HCT116 (cell line): ENCODE results near the gene SIGMAR1. TPM values are rescaled to one million over a fixed set of nuclear protein-coding genes. Genes with fewer than 3 reads are reported as not detected.

Source experiments
- ATAC-seq: fragments of 200-7000 bp; cut with Tn5 transposase; 2 replicates; pipeline ENCODE4 v1.9.1; 2020; ENCODE audit warnings: mild to moderate bottlenecking, moderate library complexity
- BruUV-seq: library from RNA; stranded (reverse); fragments of 400-500 nt; replicated peaks from 2 replicates; lab custom pipeline; 2021; lab: Mats Ljungman, UMichigan
- CTCF ChIA-PET: fragments of 300-600 bp; sonication (Branson Sonifier 250); formaldehyde crosslinking; loops from one replicate; lab custom pipeline; 2021; ENCODE audit warnings: antibody characterized with exemption; lab: Charles Lee
- POLR2A ChIA-PET: fragments of 300-600, 350-600 bp; sonication (Branson Sonifier 250); formaldehyde crosslinking; loops from one replicate; lab custom pipeline; 2021; ENCODE audit warnings: antibody characterized with exemption; lab: Charles Lee
- RAD21 ChIA-PET, 2 experiments: fragments of 300-600 bp; sonication (Branson Sonifier 250); formaldehyde crosslinking; loops; one replicate each; lab custom pipeline; 2023; ENCODE audit warnings: low total read pairs in 2 of 2; ENCODE audit not compliant: uncharacterized antibody in 2 of 2, unreplicated experiment in 2 of 2, low non-redundant PET in 1 of 2; lab: Charles Lee
- DNase-seq: peaks from one replicate; pipeline ENCODE4 v3.0.0-alpha.2; 2010; ENCODE audit warnings: low read depth, low spot score
- H2AFZ ChIP-seq: fragments of 200-600 bp; shearing (Covaris generic), sonication (generic); 2 replicates; pipeline ENCODE4 v1.6.1; 2017; ENCODE audit warnings: low read depth, mixed run types, mixed read lengths, antibody characterized with exemption, low read length; ENCODE audit not compliant: poor library complexity, severe bottlenecking
- H3K27ac ChIP-seq: 2 replicates; pipeline ENCODE4 v1.5.1; 2012; ENCODE audit warnings: low read depth, low read length
- H3K27me3 ChIP-seq: fragments of 200-600 bp; sonication (generic); 2 replicates; pipeline ENCODE4 v1.6.1; 2016; ENCODE audit warnings: mixed run types, low read length, mixed read lengths; ENCODE audit not compliant: insufficient read depth
- H3K36me3 ChIP-seq, 2 experiments: fragments of 200-500 bp in 1 of 2; fragments of 200-600 bp in 1 of 2; sonication (Bioruptor generic) in 1 of 2; sonication (generic) in 1 of 2; 2 replicates each; pipeline versions ENCODE4 v1.5.1 to v1.6.1; 2014 to 2016; ENCODE audit warnings: low read length in 2 of 2, inconsistent platforms in 1 of 2, mixed read lengths in 1 of 2, mixed run types in 1 of 2; ENCODE audit not compliant: insufficient read depth in 2 of 2, control insufficient read depth in 1 of 2
- H3K4me1 ChIP-seq, 2 experiments: fragments of 200-600 bp in 1 of 2; sonication (generic) in 1 of 2; 2 replicates each; pipeline versions ENCODE4 v1.5.1 to v1.6.1; 2012 to 2017; ENCODE audit warnings: low read length in 2 of 2, inconsistent platforms in 1 of 2, mild to moderate bottlenecking in 1 of 2, mixed read lengths in 1 of 2, mixed run types in 1 of 2, moderate library complexity in 1 of 2; ENCODE audit not compliant: insufficient read depth in 2 of 2, control insufficient read depth in 1 of 2
- H3K4me2 ChIP-seq: fragments of 200-600 bp; sonication (generic); 2 replicates; pipeline ENCODE4 v1.6.1; 2017; ENCODE audit warnings: mixed run types, low read length, mixed read lengths
- H3K4me3 ChIP-seq, 2 experiments: fragments of 200-600 bp in 1 of 2; sonication (generic) in 1 of 2; replicated peaks in 1 of 2; 2 replicates each; pipeline ENCODE4 v1.5.1; 2011 to 2016; ENCODE audit warnings: low read length in 2 of 2, control low read depth in 1 of 2, low read depth in 1 of 2, mild to moderate bottlenecking in 1 of 2, mixed read lengths in 1 of 2, mixed run types in 1 of 2
- H3K79me2 ChIP-seq: fragments of 200-600 bp; sonication (generic); 2 replicates; pipeline ENCODE4 v1.6.1; 2017; ENCODE audit warnings: mild to moderate bottlenecking, mixed run types, low read length, moderate library complexity, mixed read lengths; ENCODE audit not compliant: insufficient read depth
- H3K9ac ChIP-seq: fragments of 200-600 bp; sonication (generic); 2 replicates; pipeline ENCODE4 v1.6.1; 2016; ENCODE audit warnings: low read length, mixed read lengths
- H3K9me2 ChIP-seq: fragments of 200-600 bp; sonication (generic), shearing (Covaris generic); 2 replicates; pipeline ENCODE4 v1.6.1; 2017; ENCODE audit warnings: mixed run types, mild to moderate bottlenecking, moderate library complexity; ENCODE audit not compliant: insufficient read depth
- H3K9me3 ChIP-seq, 2 experiments: fragments of 200-500 bp in 1 of 2; fragments of 200-600 bp in 1 of 2; sonication (Bioruptor generic) in 1 of 2; sonication (generic) in 1 of 2; 2 replicates each; pipeline ENCODE4 v1.6.1; 2014 to 2017; ENCODE audit warnings: low read length in 2 of 2, mixed read lengths in 2 of 2, inconsistent platforms in 1 of 2, low read depth in 1 of 2, mild to moderate bottlenecking in 1 of 2, mixed run types in 1 of 2, moderate library complexity in 1 of 2; ENCODE audit not compliant: control insufficient read depth in 1 of 2, insufficient read depth in 1 of 2
- H4K20me1 ChIP-seq: fragments of 200-600 bp; sonication (generic), shearing (Covaris generic); 2 replicates; pipeline ENCODE4 v1.6.1; 2017; ENCODE audit warnings: mixed run types, mild to moderate bottlenecking, moderate library complexity; ENCODE audit not compliant: insufficient read depth
- ATF3 ChIP-seq: IDR thresholded peaks from 2 replicates; pipeline ENCODE4 v1.6.1; 2012
- CBX3 ChIP-seq: IDR thresholded peaks from 2 replicates; pipeline ENCODE4 v1.6.1; 2012; ENCODE audit warnings: low read depth
- CEBPB ChIP-seq: IDR thresholded peaks from 2 replicates; pipeline ENCODE4 v1.6.1; 2012; ENCODE audit warnings: low read depth
- EGR1 ChIP-seq: IDR thresholded peaks from 2 replicates; pipeline ENCODE4 v1.6.1; 2012; ENCODE audit warnings: low read depth
- ELF1 ChIP-seq: IDR thresholded peaks from 2 replicates; pipeline ENCODE4 v1.6.1; 2012; ENCODE audit warnings: low read depth, borderline replicate concordance
- EZH2 ChIP-seq: fragments of 200-600 bp; sonication (generic); IDR thresholded peaks from 2 replicates; pipeline ENCODE4 v1.6.1; 2017; ENCODE audit warnings: antibody characterized with exemption, mixed run types
- EZH2phosphoT487 ChIP-seq: fragments of 200-600 bp; IDR thresholded peaks from 2 replicates; pipeline ENCODE4 v1.6.1; 2018; ENCODE audit warnings: antibody characterized with exemption, borderline replicate concordance
- FOSL1 ChIP-seq: IDR thresholded peaks from 2 replicates; pipeline ENCODE4 v1.6.1; 2012; ENCODE audit warnings: low read depth
- JUND ChIP-seq: IDR thresholded peaks from 2 replicates; pipeline ENCODE4 v1.6.1; 2012
- MAX ChIP-seq: IDR thresholded peaks from 2 replicates; pipeline ENCODE4 v1.6.1; 2012
- POLR2A ChIP-seq: IDR thresholded peaks from 2 replicates; pipeline ENCODE4 v1.7.0; 2011; ENCODE audit warnings: borderline replicate concordance; ENCODE audit not compliant: insufficient read depth, insufficient read length; ENCODE audit errors: extremely low read depth
- POLR2AphosphoS5 ChIP-seq: IDR thresholded peaks from 2 replicates; pipeline ENCODE4 v1.6.1; 2011; ENCODE audit warnings: mild to moderate bottlenecking, low read depth, low read length, moderate library complexity
- RAD21 ChIP-seq: IDR thresholded peaks from 2 replicates; pipeline ENCODE4 v1.6.1; 2012; ENCODE audit warnings: low read depth, mild to moderate bottlenecking
- REST ChIP-seq: IDR thresholded peaks from 2 replicates; pipeline ENCODE4 v1.6.1; 2012; ENCODE audit warnings: low read depth
- SP1 ChIP-seq: IDR thresholded peaks from 2 replicates; pipeline ENCODE4 v1.6.1; 2012; ENCODE audit warnings: low read depth
- SRF ChIP-seq: IDR thresholded peaks from 2 replicates; pipeline ENCODE4 v1.6.1; 2012; ENCODE audit warnings: low read depth
- TCF7L2 ChIP-seq: IDR thresholded peaks from 2 replicates; pipeline ENCODE4 v1.7.0; 2011; ENCODE audit warnings: borderline replicate concordance, inconsistent platforms; ENCODE audit not compliant: insufficient read depth, insufficient read length; ENCODE audit errors: extremely low read depth
- YY1 ChIP-seq: IDR thresholded peaks from 2 replicates; pipeline ENCODE4 v1.6.1; 2011; ENCODE audit warnings: low read length, low read depth, moderate library complexity, mild to moderate bottlenecking; ENCODE audit not compliant: insufficient replicate concordance; ENCODE audit errors: extremely low read depth
- intact Hi-C: fragments of 100-400 bp; cut with micrococcal nuclease; formaldehyde crosslinking; loops from 2 replicates; pipeline ENCODE4 v1.10.0; 2022
- total RNA-seq: library from RNA; stranded (reverse); gene quantifications from one replicate; pipeline ENCODE4 v1.2.1, GENCODE V29; 2021; ENCODE audit not compliant: unreplicated experiment
- TF ChIP-seq, protein P1 (sequence below), 3 experiments: fragments of 200-600 bp in 1 of 3; sonication (generic) in 1 of 3; IDR thresholded peaks in 2 of 3; conservative IDR thresholded peaks in 1 of 3; 2 replicates each; pipeline ENCODE4 v1.5.1; 2012 to 2017; ENCODE audit warnings: low read depth in 2 of 3, low read length in 2 of 3, antibody characterized with exemption in 1 of 3, borderline replicate concordance in 1 of 3, control low read depth in 1 of 3, mild to moderate bottlenecking in 1 of 3, mixed read lengths in 1 of 3, mixed run types in 1 of 3, moderate library complexity in 1 of 3; ENCODE audit not compliant: insufficient read depth in 1 of 3
- TF ChIP-seq, protein P2 (sequence below): IDR thresholded peaks from 2 replicates; pipeline ENCODE4 v1.6.1; 2011; ENCODE audit warnings: mild to moderate bottlenecking, low read length, moderate library complexity; ENCODE audit not compliant: insufficient replicate concordance; ENCODE audit errors: extremely low read depth

SIGMAR1 gene
- total RNA-seq, 1 experiment from 2014 or later = 109 TPM

DNA sequence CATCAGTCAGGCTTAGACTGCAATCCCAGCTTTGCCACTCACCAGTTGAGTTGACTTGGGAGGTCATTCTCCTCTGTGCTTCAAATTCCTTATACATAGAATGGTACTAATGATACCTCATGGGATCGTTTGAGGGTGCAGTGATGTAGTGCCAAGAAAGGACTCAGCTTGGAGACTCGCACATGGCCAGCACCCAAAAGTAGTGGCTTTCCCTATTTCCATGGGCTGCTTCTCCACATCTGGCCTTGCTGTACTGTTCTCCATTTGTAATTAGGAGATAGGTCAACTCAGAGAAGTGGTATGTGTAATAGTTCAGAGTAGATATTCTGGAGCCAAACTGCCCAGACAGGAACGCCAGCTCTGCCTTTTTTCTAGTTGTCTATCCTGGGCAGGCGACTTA, 48.0 kb upstream of the SIGMAR1 start:
- ChIA-PET POLR2A (no interaction called here), RAD21 (no interaction called here), CTCF (interaction anchor here (2.9 kb wide), 1 partner anchor 17 kb away, joined by 7 read pairs; no protein-coding TSS in a partner anchor)
- Histone ChIP-seq H3K9ac (no peak overlapping the region), H3K4me1 (no peaks in the 10 kb centered on the region), H3K27me3 (no peaks in the 10 kb centered on the region), H3K4me3 (no peak overlapping the region), H3K27ac (no peak overlapping the region), H4K20me1 (no peaks in the 10 kb centered on the region), H3K9me3 (no peaks in the 10 kb centered on the region), H3K9me2 (no peaks in the 10 kb centered on the region), H3K79me2 (no peaks in the 10 kb centered on the region), H3K36me3 (no peaks in the 10 kb centered on the region), H3K4me2 (no peak overlapping the region), H2AFZ (no peak overlapping the region)
- intact Hi-C loops = no loop called here
- ATAC-seq (no peak), DNase-seq (no peak)
- no peak for TF ChIP-seq JUND
- no peak for TF ChIP-seq ATF3
- TF ChIP-seq POLR2AphosphoS5 = no peak
- no peak for TF ChIP-seq RAD21
- TF ChIP-seq ELF1 = no peak
- TF ChIP-seq POLR2A = no peak
- no peak for TF ChIP-seq YY1
- no peak for TF ChIP-seq EZH2
- no peak for TF ChIP-seq MAX
- TF ChIP-seq TCF7L2 = no peak
- no peak for TF ChIP-seq CBX3
- TF ChIP-seq SRF = no peak
- no peak for TF ChIP-seq REST
- TF ChIP-seq SP1 = no peak
- no peak for TF ChIP-seq EZH2phosphoT487
- no peak for TF ChIP-seq EGR1
- no peak for TF ChIP-seq FOSL1
- TF ChIP-seq CEBPB = no peak
- TF ChIP-seq, protein P1, sequence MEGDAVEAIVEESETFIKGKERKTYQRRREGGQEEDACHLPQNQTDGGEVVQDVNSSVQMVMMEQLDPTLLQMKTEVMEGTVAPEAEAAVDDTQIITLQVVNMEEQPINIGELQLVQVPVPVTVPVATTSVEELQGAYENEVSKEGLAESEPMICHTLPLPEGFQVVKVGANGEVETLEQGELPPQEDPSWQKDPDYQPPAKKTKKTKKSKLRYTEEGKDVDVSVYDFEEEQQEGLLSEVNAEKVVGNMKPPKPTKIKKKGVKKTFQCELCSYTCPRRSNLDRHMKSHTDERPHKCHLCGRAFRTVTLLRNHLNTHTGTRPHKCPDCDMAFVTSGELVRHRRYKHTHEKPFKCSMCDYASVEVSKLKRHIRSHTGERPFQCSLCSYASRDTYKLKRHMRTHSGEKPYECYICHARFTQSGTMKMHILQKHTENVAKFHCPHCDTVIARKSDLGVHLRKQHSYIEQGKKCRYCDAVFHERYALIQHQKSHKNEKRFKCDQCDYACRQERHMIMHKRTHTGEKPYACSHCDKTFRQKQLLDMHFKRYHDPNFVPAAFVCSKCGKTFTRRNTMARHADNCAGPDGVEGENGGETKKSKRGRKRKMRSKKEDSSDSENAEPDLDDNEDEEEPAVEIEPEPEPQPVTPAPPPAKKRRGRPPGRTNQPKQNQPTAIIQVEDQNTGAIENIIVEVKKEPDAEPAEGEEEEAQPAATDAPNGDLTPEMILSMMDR (IDR thresholded peaks at IDR 0.05 in 2 of 3, conservative IDR thresholded peaks at IDR 0.05 in 1 of 3; ENCODE audit: borderline replicate concordance in 1 of 3, insufficient read depth in 1 of 3, low read depth in 2 of 3, low read length in 2 of 3) = no peak
- TF ChIP-seq, protein P2, sequence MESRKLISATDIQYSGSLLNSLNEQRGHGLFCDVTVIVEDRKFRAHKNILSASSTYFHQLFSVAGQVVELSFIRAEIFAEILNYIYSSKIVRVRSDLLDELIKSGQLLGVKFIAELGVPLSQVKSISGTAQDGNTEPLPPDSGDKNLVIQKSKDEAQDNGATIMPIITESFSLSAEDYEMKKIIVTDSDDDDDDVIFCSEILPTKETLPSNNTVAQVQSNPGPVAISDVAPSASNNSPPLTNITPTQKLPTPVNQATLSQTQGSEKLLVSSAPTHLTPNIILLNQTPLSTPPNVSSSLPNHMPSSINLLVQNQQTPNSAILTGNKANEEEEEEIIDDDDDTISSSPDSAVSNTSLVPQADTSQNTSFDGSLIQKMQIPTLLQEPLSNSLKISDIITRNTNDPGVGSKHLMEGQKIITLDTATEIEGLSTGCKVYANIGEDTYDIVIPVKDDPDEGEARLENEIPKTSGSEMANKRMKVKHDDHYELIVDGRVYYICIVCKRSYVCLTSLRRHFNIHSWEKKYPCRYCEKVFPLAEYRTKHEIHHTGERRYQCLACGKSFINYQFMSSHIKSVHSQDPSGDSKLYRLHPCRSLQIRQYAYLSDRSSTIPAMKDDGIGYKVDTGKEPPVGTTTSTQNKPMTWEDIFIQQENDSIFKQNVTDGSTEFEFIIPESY = no peak
- BruUV-seq = no TSS peak
